ENCODE results near the gene FALEC. TPM values are rescaled to one million over a fixed set of nuclear protein-coding genes. Genes with fewer than 3 reads are reported as not detected.
A peak's percentile ranks its signal among the peaks of the same experiment; 100 is the strongest.
"Not testable (repeated sequence)": the region's sequence is repeated elsewhere in the genome, so short reads cannot be mapped to it uniquely, and the experiment has no call there.

Gene FALEC
- total and polyA plus RNA-seq, 2 of the 8 experiments (the other 6 are each of a cell fraction or from before 2014, with no cell fraction given): not detected

GRCh38 chr1:150565240-150565991 lies 49.9 kb downstream of the FALEC start:
- not testable (repeated sequence) for DNase-seq (ENCODE audit: low read depth in 1 of 2, low spot score in 2 of 2); H2BK15ac ChIP-seq (ENCODE audit: low read length); H3K18ac ChIP-seq (ENCODE audit: extremely low read depth, low read length); H3K23ac ChIP-seq (ENCODE audit: insufficient read length); H2AK5ac ChIP-seq (ENCODE audit: low read depth, low read length); FAIRE-seq; H3K14ac ChIP-seq (ENCODE audit: insufficient read length); H3K27me3 ChIP-seq (replicated peaks in 1 of 4; ENCODE audit: control insufficient read depth in 3 of 4, extremely low read depth in 1 of 4, insufficient read depth in 3 of 4, low read length in 3 of 4); H3K9ac ChIP-seq (replicated peaks in 1 of 4; ENCODE audit: extremely low read depth in 1 of 4, low read depth in 3 of 4, low read length in 3 of 4); H2BK5ac ChIP-seq (ENCODE audit: low read depth, low read length); H3K4me3 ChIP-seq (ENCODE audit: extremely low read depth in 1 of 4, insufficient read depth in 2 of 4, low read depth in 3 of 4, low read length in 4 of 4); H3K23me2 ChIP-seq (ENCODE audit: low read depth, low read length); H4K91ac ChIP-seq (replicated peaks; ENCODE audit: insufficient read length, low read length); H4K8ac ChIP-seq (ENCODE audit: extremely low read depth, insufficient read depth, low read length); H3K4me2 ChIP-seq (ENCODE audit: insufficient read depth in 1 of 2, low read depth in 2 of 2, low read length in 2 of 2); H3K27ac ChIP-seq (ENCODE audit: low read depth, low read length); H3K9me3 ChIP-seq (ENCODE audit: insufficient read depth in 2 of 2, low read depth in 1 of 2, low read length in 1 of 2); H4K5ac ChIP-seq (ENCODE audit: insufficient read length, low read depth, low read length); H2BK20ac ChIP-seq (ENCODE audit: low read length); H2AFZ ChIP-seq (ENCODE audit: low read length); H3K4ac ChIP-seq (replicated peaks; ENCODE audit: insufficient read length, low read depth, low read length); H4K20me1 ChIP-seq (replicated peaks in 1 of 2; ENCODE audit: control insufficient read depth in 1 of 2, insufficient read depth in 2 of 2, low read length in 2 of 2); H3K36me3 ChIP-seq (ENCODE audit: control insufficient read depth in 2 of 4, insufficient read depth in 4 of 4, low read length in 3 of 4); H3K79me1 ChIP-seq (ENCODE audit: low read depth, low read length); H2BK120ac ChIP-seq (replicated peaks; ENCODE audit: low read depth, low read length); H3K56ac ChIP-seq (replicated peaks; ENCODE audit: insufficient read length, low read depth, low read length)
- CTCF ChIA-PET (ENCODE audit: partially characterized antibody): interaction anchor here (0.8 to 13.7 kb wide), 3 partner anchors 12 to 77 kb away, joined by 3 to 210 read pairs (median 4); no protein-coding TSS in a partner anchor
- H3K79me2 ChIP-seq (ENCODE audit: control insufficient read depth in 1 of 2, insufficient read depth in 2 of 2, low read length in 2 of 2): peaks cover 5 to 55% of the 10 kb centered on the region in 2 experiments; a peak in 3 of 4 replicates
- H2BK12ac ChIP-seq (ENCODE audit: low read depth, low read length): peak overlapping the region; percentile 51; the same call in 1 of the 2 replicates
- 93% methylated on average over 14 of the region's 14 CpGs; no CpG with 5 or more reads in 1 of the 2 experiments for WGBS, 2 experiments (ENCODE audit: extremely low coverage in 1 of 2, insufficient coverage in 1 of 2, insufficient read length in 1 of 2, insufficient replicate concordance in 2 of 2, low coverage in 1 of 2, low lambda C conversion rate in 2 of 2, missing lambda C conversion rate in 1 of 2)
- H3K4me1 ChIP-seq (replicated peaks in 1 of 4; ENCODE audit: control insufficient read depth in 3 of 4, insufficient read depth in 4 of 4, low read length in 3 of 4): peaks cover 29 to 41% (median 30%) of the 10 kb centered on the region in 4 experiments
- POLR2A ChIA-PET (ENCODE audit: partially characterized antibody): interaction anchor here (0.6 to 43.7 kb wide), 7 partner anchors 6 to 479 kb away, joined by 3 to 1380 read pairs (median 79); partner anchors contain the start of genes ADAMTSL4, ENSA, FALEC and MCL1
